Prostate gland (tissue), 2 donors: ENCODE results near the gene RAB19. TPM values are rescaled to one million over a fixed set of nuclear protein-coding genes. Genes with fewer than 3 reads are reported as not detected.
"Not testable (repeated sequence)": the region's sequence is repeated elsewhere in the genome, so short reads cannot be mapped to it uniquely, and the experiment has no call there.

Experiments
- DNase-seq: peaks from one replicate; pipeline ENCODE4 v3.0.0-alpha.2; 2019; ENCODE audit warnings: low spot score
- H3K27ac ChIP-seq, 2 donors: fragments of 200-600 bp; sonication (generic); 2 replicates each; pipeline ENCODE4 v1.5.1; 2017 to 2019
- H3K27me3 ChIP-seq: fragments of 200-600 bp; sonication (generic); replicated peaks from 2 replicates; pipeline ENCODE4 v1.5.1; 2019; ENCODE audit not compliant: insufficient read depth
- H3K36me3 ChIP-seq, 2 donors: fragments of 200-600 bp; sonication (generic); 1 replicate in 1 of 2; 2 replicates in 1 of 2; pipeline versions ENCODE4 v1.5.1 to v1.8.1; 2017 to 2019
- H3K4me1 ChIP-seq: fragments of 200-600 bp; sonication (generic); replicated peaks from 2 replicates; pipeline ENCODE4 v1.5.1; 2019
- H3K4me3 ChIP-seq, 2 donors: fragments of 200-600 bp; sonication (generic); 2 replicates each; pipeline ENCODE4 v1.5.1; 2017 to 2019
- H3K9me3 ChIP-seq: fragments of 200-600 bp; sonication (generic); 2 replicates; pipeline ENCODE4 v1.5.1; 2017
- CTCF ChIP-seq, 4 experiments: fragments of 200-600 bp in 2 of 4; fragments of 450-650 bp in 2 of 4; sonication (generic) in 2 of 4; IDR thresholded peaks; 1 replicate in 3 of 4; 2 replicates in 1 of 4; pipeline ENCODE4 v1.5.1; 2016 to 2019; ENCODE audit warnings: antibody characterized with exemption in 4 of 4, mild to moderate bottlenecking in 2 of 4, moderate library complexity in 2 of 4
- POLR2A ChIP-seq: fragments of 450-650 bp; IDR thresholded peaks from one replicate; pipeline ENCODE4 v1.6.1; 2016; ENCODE audit warnings: antibody characterized with exemption, mild to moderate bottlenecking
- POLR2AphosphoS5 ChIP-seq: sonication (generic); formaldehyde crosslinking; IDR thresholded peaks from one replicate; pipeline ENCODE4 v1.6.1; 2017; ENCODE audit warnings: antibody characterized with exemption
- WGBS: methylation state at CpG from one replicate; pipeline ENCODE4 v1.1.5; 2018; 5-methylcytosine and 5-hydroxymethylcytosine counted together
- intact Hi-C: fragments of 100-400 bp; cut with DNase I; formaldehyde crosslinking; loops from one replicate; pipeline ENCODE4 v1.14.2; 2022
- total RNA-seq, 2 donors: library from RNA; depleted of rRNA; stranded (reverse); fragments of >200 nt; gene quantifications; one replicate each; pipeline ENCODE4 v1.1.0, GENCODE V29; 2016

The RAB19 gene
- total RNA-seq, 2 donors from 2014 or later, result 0.80 to 9.3 TPM

GRCh38 chr7:140400381-140400780 is 3.5 kb upstream of the RAB19 start:
- H3K27me3 ChIP-seq, result no peaks in the 10 kb centered on the region
- H3K4me1 ChIP-seq, result no peaks in the 10 kb centered on the region
- H3K27ac ChIP-seq, result no peak overlapping the region
- intact Hi-C loops, result no loop called here
- TF ChIP-seq CTCF (IDR thresholded peaks at IDR 0.05), result no peak
- TF ChIP-seq POLR2A, result no peak
- no peak for TF ChIP-seq POLR2AphosphoS5
- no peaks in the 10 kb centered on the region for H3K36me3 ChIP-seq
- 86% methylated on average over 3 of the region's 3 CpGs for WGBS
- no peaks in the 10 kb centered on the region for H3K9me3 ChIP-seq
- H3K4me3 ChIP-seq, result no peak overlapping the region
- no peak for DNase-seq

GRCh38 chr7:140402178-140402835 is 1.6 kb upstream of the RAB19 start:
- Histone ChIP-seq H3K4me1 (no peaks in the 10 kb centered on the region), H3K9me3 (no peaks in the 10 kb centered on the region), H3K27me3 (no peaks in the 10 kb centered on the region), H3K4me3 (no peak overlapping the region), H3K27ac (no peak overlapping the region), H3K36me3 (no peaks in the 10 kb centered on the region)
- intact Hi-C loops, result no loop called here
- TF ChIP-seq POLR2AphosphoS5 (no peak), POLR2A (no peak), CTCF (IDR thresholded peaks at IDR 0.05) (no peak)
- no peak for DNase-seq
- WGBS, result 69% methylated on average over 2 of the region's 2 CpGs

GRCh38 chr7:140404565-140405065 is 757 bp downstream of the RAB19 start:
- Histone ChIP-seq H3K27me3 (no peaks in the 10 kb centered on the region), H3K36me3 (no peaks in the 10 kb centered on the region), H3K9me3 (no peaks in the 10 kb centered on the region), H3K4me3 (peak overlapping the region in 1 of 2 donors; percentile 43), H3K27ac (no peak overlapping the region), H3K4me1 (no peaks in the 10 kb centered on the region)
- no peak for DNase-seq
- intact Hi-C loops, result no loop called here
- TF ChIP-seq CTCF (IDR thresholded peaks at IDR 0.05), result no peak
- no peak for TF ChIP-seq POLR2AphosphoS5
- no peak for TF ChIP-seq POLR2A
- 22% methylated on average over 3 of the region's 3 CpGs for WGBS

GRCh38 chr7:140415361-140415760 is 11.5 kb downstream of the RAB19 start:
- no peaks in the 10 kb centered on the region for H3K9me3 ChIP-seq

GRCh38 chr7:140415816-140416215 is 12.0 kb downstream of the RAB19 start:
- H3K4me3 ChIP-seq, intact Hi-C loops, H3K9me3 ChIP-seq, H3K27me3 ChIP-seq, H3K27ac ChIP-seq, H3K36me3 ChIP-seq, DNase-seq, H3K4me1 ChIP-seq: not testable (repeated sequence)
- WGBS, result 89% methylated on average over 9 of the region's 9 CpGs

More at GRCh38 chr7:140415361-140415760, 11.5 kb downstream of the RAB19 start:
- intact Hi-C loops, result no loop called here
- Histone ChIP-seq H3K27ac (no peak overlapping the region), H3K4me3 (no peak overlapping the region), H3K27me3 (no peaks in the 10 kb centered on the region), H3K36me3 (no peaks in the 10 kb centered on the region), H3K4me1 (no peaks in the 10 kb centered on the region)
- WGBS, result 95% methylated on average over 3 of the region's 3 CpGs
- no peak for DNase-seq
- no peak for TF ChIP-seq POLR2A
- TF ChIP-seq CTCF (IDR thresholded peaks at IDR 0.05), result no peak
- TF ChIP-seq POLR2AphosphoS5, result no peak
